DOHH2 (cell line): ENCODE measurements around the gene ARID5A.

Source experiments
- EZH2phosphoT487 ChIP-seq: fragments of 200-600 bp; sonication (generic); IDR thresholded peaks from 2 replicates; pipeline ENCODE4 v1.6.1; 2017; ENCODE audit warnings: borderline replicate concordance, mild to moderate bottlenecking, antibody characterized with exemption, low read length, moderate library complexity, mixed read lengths
- TF ChIP-seq, protein P1 (sequence below): fragments of 200-600 bp; sonication (generic); IDR thresholded peaks from one replicate; pipeline ENCODE4 v1.5.1; 2014; ENCODE audit warnings: antibody characterized with exemption, mild to moderate bottlenecking, low read depth, low read length; ENCODE audit not compliant: poor library complexity, severe bottlenecking

DNA sequence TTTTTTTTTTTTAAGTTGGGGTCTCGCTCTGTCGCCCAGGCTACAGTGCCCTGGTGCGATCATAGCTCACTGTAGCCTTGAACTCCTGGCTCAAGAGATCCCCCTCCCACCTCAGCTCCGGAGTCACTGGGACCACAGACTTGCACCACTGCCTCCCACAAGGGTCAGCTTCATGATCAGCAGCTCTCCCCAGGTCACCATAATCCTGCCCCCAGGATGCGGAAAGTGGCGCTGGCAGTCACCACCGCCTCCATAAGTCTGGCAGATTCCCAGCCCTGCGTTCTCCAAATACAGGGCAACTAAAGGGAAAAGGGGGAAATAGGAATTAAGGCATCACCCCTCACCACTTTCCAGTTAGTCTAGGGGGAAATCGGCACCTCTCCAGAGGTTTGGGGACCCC, 5.2 kb upstream of the ARID5A start:
- no peak for TF ChIP-seq EZH2phosphoT487
- TF ChIP-seq, protein P1, sequence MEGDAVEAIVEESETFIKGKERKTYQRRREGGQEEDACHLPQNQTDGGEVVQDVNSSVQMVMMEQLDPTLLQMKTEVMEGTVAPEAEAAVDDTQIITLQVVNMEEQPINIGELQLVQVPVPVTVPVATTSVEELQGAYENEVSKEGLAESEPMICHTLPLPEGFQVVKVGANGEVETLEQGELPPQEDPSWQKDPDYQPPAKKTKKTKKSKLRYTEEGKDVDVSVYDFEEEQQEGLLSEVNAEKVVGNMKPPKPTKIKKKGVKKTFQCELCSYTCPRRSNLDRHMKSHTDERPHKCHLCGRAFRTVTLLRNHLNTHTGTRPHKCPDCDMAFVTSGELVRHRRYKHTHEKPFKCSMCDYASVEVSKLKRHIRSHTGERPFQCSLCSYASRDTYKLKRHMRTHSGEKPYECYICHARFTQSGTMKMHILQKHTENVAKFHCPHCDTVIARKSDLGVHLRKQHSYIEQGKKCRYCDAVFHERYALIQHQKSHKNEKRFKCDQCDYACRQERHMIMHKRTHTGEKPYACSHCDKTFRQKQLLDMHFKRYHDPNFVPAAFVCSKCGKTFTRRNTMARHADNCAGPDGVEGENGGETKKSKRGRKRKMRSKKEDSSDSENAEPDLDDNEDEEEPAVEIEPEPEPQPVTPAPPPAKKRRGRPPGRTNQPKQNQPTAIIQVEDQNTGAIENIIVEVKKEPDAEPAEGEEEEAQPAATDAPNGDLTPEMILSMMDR, result no peak
